Pancreas (tissue), 10 donors: Measurements from ENCODE around the gene PDE6B. TPM values are rescaled to one million over a fixed set of nuclear protein-coding genes. Genes with fewer than 3 reads are reported as not detected.

Experiments
- ATAC-seq, 4 donors: fragments of 200-7000 bp; cut with Tn5 transposase; one replicate each; pipeline versions ENCODE4 v1.8.0 to v1.9.1; 2020; ENCODE audit warnings: mild to moderate bottlenecking in 4 of 4, moderate library complexity in 4 of 4
- DNase-seq, 6 donors: peaks; one replicate each; pipeline ENCODE4 v3.0.0-alpha.2; 2020
- FAIRE-seq: peaks from 2 replicates; lab custom pipeline; 2012; peaks lifted over from hg19 to GRCh38; lab: Jason Lieb, UNC
- H3K27ac ChIP-seq, 4 donors: fragments of 200-600 bp; sonication (generic); 1 replicate in 3 of 4; 2 replicates in 1 of 4; pipeline versions ENCODE4 v1.5.0 to v1.8.0; 2020
- H3K27me3 ChIP-seq, 4 donors: fragments of 200-600 bp; one replicate each; pipeline ENCODE4 v1.8.0; 2021
- H3K36me3 ChIP-seq, 3 donors: fragments of 200-600 bp; sonication (generic) in 1 of 3; one replicate each; pipeline versions ENCODE4 v1.5.0 to v1.8.0; 2020 to 2021
- H3K4me1 ChIP-seq, 3 donors: fragments of 200-600 bp; one replicate each; pipeline ENCODE4 v1.8.0; 2021
- H3K4me3 ChIP-seq, 4 donors: fragments of 200-600 bp; sonication (generic) in 2 of 4; one replicate each; pipeline versions ENCODE4 v1.5.0 to v1.8.0; 2020 to 2021
- H3K9me3 ChIP-seq, 4 donors: fragments of 200-600 bp; one replicate each; pipeline ENCODE4 v1.8.0; 2021
- CTCF ChIP-seq, 4 donors: fragments of 200-600 bp; sonication (generic) in 3 of 4; IDR thresholded peaks; one replicate each; pipeline versions ENCODE4 v1.5.0 to v1.8.0; 2021; ENCODE audit warnings: antibody characterized with exemption in 4 of 4
- WGBS, 2 donors: extraction: QIAGEN DNeasy Blood & Tissue Kit; methylation state at CpG; one replicate each; pipeline ENCODE4 v1.1.7; 2013; 5-methylcytosine and 5-hydroxymethylcytosine counted together
- intact Hi-C, 3 donors: fragments of 100-400 bp; cut with DNase I; formaldehyde crosslinking; loops; one replicate each; pipeline versions ENCODE4 v1.11.1 to v1.14.2; 2022
- polyA plus RNA-seq, 2 donors: library from polyadenylated mRNA; stranded (reverse); fragments of 200-250 nt; gene quantifications; one replicate each; pipeline ENCODE4 v1.2.3, GENCODE V29; 2013
- total RNA-seq, 6 donors: library from RNA; stranded (reverse); fragmentation: NEBNext Ultra II Directional in 4 of 6; extraction: Animal tissue kit (Norgen Biotek cat#: 25700) in 4 of 6; gene quantifications; one replicate each; pipeline versions ENCODE4 v1.2.1 to v1.2.4, GENCODE V29; 2021 to 2023
- donor health status: healthy with polysubstance abuse.
- donor health status: DM: no; HTN: no; CAD: no; lungs with moderate emphysema.
- donor health status: DM: no; HTN: no; CAD: no.
- donor health status: control.
- donor health status: control.
- donor health status: Bipolar disorder and iron deficiency.
- donor health status: DM: yes; HTN: yes; CAD: no.
- donor health status: DM: no; HTN: no; CAD: no.
- donor health status: DM: no; HTN: no; CAD: no.
- donor health status: DM: yes; HTN: yes; CAD: no.

PDE6B gene
- total and polyA plus RNA-seq, 8 donors = 0.99 to 6.6 (median 2.9) TPM

DNA sequence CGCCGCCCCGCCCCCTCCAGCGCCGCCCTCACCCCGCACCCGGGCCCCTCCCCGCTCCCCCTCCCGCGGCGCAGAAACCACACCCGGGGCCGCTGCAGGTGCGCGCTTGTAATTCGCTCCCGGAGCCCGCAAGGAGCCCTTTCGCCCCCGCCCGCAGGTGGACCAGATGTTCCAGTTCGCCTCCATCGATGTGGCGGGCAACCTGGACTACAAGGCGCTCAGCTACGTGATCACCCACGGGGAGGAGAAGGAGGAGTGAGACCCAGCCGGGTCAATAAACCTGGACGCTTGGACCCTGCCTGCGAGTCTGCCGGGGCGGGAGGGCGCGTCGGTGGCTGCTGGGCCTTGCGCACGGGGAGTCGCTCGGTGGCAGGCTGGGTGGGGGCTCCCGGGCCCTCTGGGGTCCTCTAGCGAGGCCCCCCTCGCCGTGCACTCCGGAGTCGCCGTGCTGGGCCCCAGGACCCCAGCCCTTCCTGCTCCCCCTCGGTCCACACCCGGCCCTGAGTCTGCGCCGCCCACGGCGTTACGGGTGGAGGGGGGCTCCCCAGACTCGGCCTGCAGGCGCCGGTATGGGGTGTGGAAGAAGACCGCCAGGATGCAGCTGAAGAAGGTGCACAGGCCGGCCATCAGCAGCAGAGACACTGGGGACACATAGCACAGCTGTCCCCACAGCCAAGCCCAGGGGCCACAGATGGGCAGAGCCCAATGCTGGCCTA is 56.5 kb downstream of the PDE6B start:
- no peak for FAIRE-seq
- H3K27ac ChIP-seq = no peak overlapping the region
- H3K27me3 ChIP-seq = no peaks in the 10 kb centered on the region
- peak in 4 of 6 donors; percentile 71 to 79 (median 76) for DNase-seq
- H3K4me1 ChIP-seq = peaks cover 0 to under 1% (median 0%) of the 10 kb centered on the region in 3 donors
- peak; percentile 34 to 72 (median 48) for ATAC-seq
- WGBS, 2 donors = 42 to 58% methylated on average over 51 to 54 of the region's 58 CpGs
- peak overlapping the region in 2 of 4 donors; percentile 11 to 27 for H3K4me3 ChIP-seq
- intact Hi-C loops = no loop called here
- no peak for TF ChIP-seq CTCF (IDR thresholded peaks at IDR 0.05)
- no peaks in the 10 kb centered on the region for H3K36me3 ChIP-seq
- no peaks in the 10 kb centered on the region for H3K9me3 ChIP-seq

DNA sequence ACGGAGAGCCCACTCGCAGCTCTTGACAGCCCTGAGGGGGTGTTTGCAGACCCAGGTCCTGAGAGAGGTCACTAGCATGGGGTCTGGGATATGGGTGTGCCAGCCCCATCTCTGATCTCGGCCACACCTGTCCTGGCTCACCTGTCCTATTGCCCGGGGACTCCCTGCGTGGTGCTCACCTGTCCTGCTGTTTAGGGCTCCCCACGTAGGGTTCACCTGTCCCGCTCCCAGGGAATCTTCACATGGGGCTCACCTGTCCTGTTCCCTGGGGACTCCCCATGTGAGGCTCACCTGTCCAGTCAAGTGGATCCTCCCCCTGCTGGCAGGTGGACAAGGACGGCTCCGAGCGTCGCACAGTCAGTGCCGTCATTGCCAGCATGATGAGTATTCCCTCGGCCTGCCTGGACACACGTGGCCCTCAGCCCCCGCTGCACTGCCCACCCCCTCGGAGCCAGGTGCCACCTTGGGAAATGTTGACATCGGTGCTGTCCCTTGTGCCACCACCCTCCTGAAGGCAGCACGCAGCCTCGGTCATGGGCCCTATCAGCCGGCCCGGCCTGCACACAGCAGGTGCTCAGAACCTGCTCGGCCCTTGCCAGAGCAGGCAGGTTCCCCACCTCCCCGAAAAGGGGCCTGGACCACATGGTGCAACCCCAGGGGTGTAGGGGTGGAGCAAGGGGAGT is 57.3 kb downstream of the PDE6B start:
- TF ChIP-seq CTCF (IDR thresholded peaks at IDR 0.05) = no peak
- Histone ChIP-seq H3K9me3 (no peaks in the 10 kb centered on the region), H3K36me3 (no peaks in the 10 kb centered on the region), H3K27ac (no peak overlapping the region), H3K4me1 (peaks cover 0 to 7% (median 0%) of the 10 kb centered on the region in 3 donors), H3K4me3 (no peak overlapping the region), H3K27me3 (no peaks in the 10 kb centered on the region)
- FAIRE-seq = no peak
- DNase-seq = peak in 1 of 6 donors; percentile 41
- intact Hi-C loops = no loop called here
- WGBS, 2 donors = 68 to 74% methylated on average over 22 to 23 of the region's 23 CpGs
- no peak for ATAC-seq

- Histone ChIP-seq H3K9me3 (no peaks in the 10 kb centered on the region), H3K27ac (no peak overlapping the region), H3K4me3 (no peak overlapping the region), H3K36me3 (no peaks in the 10 kb centered on the region), H3K4me1 (peaks cover 0 to 7% (median 0%) of the 10 kb centered on the region in 3 donors), H3K27me3 (no peaks in the 10 kb centered on the region)
- DNase-seq (peak in 1 of 6 donors; percentile 35), FAIRE-seq (no peak), ATAC-seq (no peak)
- intact Hi-C loops = no loop called here
- no peak for TF ChIP-seq CTCF (IDR thresholded peaks at IDR 0.05)
- WGBS, 2 donors = 76 to 81% methylated on average over 24 to 25 of the region's 25 CpGs
Observed at GRCh38 chr4:683247-683897, 58.0 kb downstream of the PDE6B start.

DNA sequence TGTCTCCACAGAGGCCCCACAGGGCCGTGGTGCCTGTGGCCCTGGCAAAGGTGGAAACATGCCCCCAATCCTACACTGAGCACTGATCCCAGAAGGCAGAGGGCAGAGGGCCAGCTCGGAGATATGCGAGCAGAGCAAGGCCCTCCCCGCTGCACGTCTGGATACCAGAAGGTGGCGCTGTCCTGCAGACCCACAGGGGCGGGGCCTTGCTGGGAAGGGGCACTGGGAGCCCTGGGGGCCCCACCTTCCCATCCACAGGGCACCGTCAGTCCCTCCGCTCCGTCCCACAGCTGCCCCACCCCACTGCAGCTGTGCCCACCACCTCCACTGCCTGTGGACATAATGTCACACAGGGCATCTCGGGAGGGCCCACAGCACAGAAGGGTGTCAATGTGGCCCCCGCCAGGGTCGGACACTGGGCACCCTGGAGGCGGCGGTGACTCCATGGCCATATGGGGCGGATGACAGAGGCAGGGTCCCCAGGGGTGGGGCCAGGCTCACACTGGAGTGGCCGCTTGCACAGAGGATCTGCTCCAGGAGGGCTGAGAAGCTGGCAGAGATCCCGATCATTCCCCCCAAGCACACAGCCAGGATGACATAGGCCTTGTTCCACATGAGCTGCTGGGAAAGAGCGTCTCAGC is 58.7 kb downstream of the PDE6B start:
- DNase-seq (peak in 4 of 6 donors; percentile 41 to 78 (median 69)), FAIRE-seq (no peak), ATAC-seq (peak in 2 of 4 donors; percentile 7 to 16)
- WGBS, 2 donors = 57 to 61% methylated on average over 19 of the region's 19 CpGs
- Histone ChIP-seq H3K27me3 (no peaks in the 10 kb centered on the region), H3K9me3 (no peaks in the 10 kb centered on the region), H3K36me3 (no peaks in the 10 kb centered on the region), H3K4me1 (peaks cover 0 to 7% (median 0%) of the 10 kb centered on the region in 3 donors), H3K27ac (no peak overlapping the region), H3K4me3 (no peak overlapping the region)
- intact Hi-C loops = no loop called here
- TF ChIP-seq CTCF (IDR thresholded peaks at IDR 0.05) = peak in 1 of 4 donors; percentile 29
